Stimulated activated CD4-positive, alpha-beta T cell treated with anti-CD3 and anti-CD28 coated beads, Interleukin-2, amount 100 ng/mL, for 4 hours (primary cell): ENCODE results near the gene SLC23A1.
"Not testable (repeated sequence)": the region's sequence is repeated elsewhere in the genome, so short reads cannot be mapped to it uniquely, and the experiment has no call there.

Source experiments
- DNase-seq: peaks from one replicate; pipeline ENCODE4 v3.0.0-alpha.2; 2020; ENCODE audit warnings: low read depth

The SLC23A1 gene

GRCh38 chr5:139369181-139369580, 13.9 kb downstream of the SLC23A1 start:
- no peak for DNase-seq

DNA sequence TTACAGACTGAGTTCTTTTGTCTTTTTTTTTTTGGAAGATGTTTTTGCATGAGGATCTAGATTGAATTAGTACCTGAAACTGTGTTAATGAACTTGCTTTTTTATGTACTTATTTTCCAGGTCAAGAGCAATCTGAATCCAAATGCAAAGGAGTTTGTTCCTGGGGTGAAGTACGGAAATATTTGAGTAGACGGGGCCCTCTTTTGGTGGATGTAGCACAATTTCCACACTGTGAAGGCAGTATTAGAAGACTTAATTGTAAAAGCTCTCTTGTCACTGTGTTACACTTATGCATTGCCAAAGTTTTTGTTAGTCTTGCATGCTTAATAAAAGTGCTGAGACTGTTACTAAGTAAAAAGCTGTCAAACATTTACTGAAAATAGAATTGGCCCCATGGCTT, 14.5 kb downstream of the SLC23A1 start:
- DNase-seq, result no peak

DNA sequence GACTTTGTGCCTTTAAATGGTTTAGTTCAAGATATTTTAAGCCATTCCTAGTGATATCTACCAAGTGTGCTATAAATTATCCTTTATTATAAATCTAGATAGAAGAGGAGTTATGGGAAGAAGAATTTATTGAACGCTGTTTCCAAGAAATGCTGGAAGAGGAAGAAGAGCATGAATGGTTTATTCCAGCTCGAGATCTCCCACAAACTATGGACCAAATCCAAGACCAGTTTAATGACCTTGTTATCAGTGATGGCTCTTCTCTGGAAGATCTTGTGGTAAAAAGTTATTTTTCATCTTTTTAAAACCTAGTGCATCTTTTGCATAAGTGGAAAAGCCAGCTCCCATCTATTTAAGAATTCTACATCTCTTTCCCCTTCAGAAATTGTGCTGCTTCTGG, 18.6 kb downstream of the SLC23A1 start:
- no peak for DNase-seq

GRCh38 chr5:139363937-139364336, 19.2 kb downstream of the SLC23A1 start:
- no peak for DNase-seq

GRCh38 chr5:139361835-139362429, 21.2 kb downstream of the SLC23A1 start:
- no peak for DNase-seq

DNA sequence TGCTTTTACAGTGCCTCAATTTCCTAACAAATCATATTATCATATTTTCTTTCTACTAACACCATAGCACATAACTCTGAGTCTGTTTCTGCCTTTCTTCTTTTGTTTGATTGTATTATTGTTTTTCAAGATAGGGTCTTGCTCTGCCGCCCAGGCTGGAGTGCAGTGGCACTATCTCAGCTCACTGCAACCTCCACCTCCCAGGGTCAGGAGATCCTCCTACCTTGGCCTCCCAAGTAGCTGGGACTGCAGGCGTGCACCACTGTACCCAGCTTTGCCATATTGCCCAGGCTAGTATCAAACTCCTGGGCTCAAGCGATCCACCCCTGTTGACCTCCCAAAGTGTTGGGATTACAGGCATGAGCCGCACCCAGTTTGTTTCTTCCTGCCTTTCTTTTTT, 22.7 kb downstream of the SLC23A1 start:
- DNase-seq, result no peak

DNA sequence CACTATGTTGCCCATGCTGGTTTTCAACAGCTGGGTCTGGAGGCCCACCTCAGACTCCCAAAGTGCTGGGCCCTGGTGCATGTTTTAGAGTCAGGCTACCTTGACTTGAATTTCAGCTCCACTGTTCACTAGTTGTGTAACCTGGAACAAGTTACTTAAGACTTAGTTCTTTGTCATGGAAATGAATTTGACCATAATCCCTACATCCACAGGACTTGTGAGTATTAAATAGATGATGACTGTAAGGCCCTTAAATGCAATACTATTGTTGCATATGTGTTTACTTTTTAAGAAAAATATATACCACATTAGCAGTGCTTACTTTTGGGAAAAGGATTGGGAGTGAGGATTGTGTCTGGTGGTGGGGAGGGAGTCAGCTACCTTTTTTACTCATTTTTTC, 25.0 kb downstream of the SLC23A1 start:
- DNase-seq, result no peak

- not testable (repeated sequence) for DNase-seq
Observed at GRCh38 chr5:139355900-139356299, 27.2 kb downstream of the SLC23A1 start.

DNA sequence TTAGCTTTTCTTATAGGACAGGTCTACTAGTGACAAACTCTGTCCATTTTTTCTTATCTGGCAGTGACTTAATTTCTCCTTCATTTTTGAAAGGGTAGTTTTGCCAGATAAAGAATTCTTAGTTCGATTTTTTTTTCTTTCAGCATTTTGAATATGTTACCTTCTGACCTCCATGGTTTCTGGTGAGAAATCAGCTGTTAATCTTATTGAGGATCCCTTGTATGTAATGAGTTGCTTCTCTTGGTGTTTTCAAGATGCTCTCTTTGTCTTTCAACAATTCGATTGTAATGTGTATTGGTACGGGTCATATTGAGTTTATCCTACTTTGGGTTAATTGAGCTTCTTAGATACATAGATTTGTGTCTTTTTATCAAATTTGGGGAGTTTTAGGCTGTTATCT, 28.9 kb downstream of the SLC23A1 start:
- no peak for DNase-seq

DNA sequence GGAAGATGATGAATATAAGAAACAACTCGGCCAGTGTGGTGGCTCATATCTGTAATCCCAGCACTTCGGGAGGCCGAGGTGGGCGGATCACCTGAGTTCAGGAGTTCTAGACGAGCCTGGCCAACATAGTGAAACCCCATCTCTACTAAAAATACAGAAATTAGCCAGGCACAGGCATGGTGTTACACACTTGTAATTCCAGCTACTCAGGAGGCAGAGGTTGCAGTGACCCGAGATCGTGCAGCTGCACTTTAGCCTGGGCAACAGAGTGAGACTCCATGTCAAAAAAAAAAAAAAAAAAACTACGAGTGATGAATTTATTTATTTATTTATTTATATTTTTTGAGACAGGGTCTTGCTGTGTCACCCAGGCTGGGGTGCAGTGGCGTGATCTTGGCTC, 35.2 kb downstream of the SLC23A1 start:
- DNase-seq, result not testable (repeated sequence)

GRCh38 chr5:139345442-139345841, 37.7 kb downstream of the SLC23A1 start:
- not testable (repeated sequence) for DNase-seq

- no peak for DNase-seq
Observed at GRCh38 chr5:139344177-139344576, 38.9 kb downstream of the SLC23A1 start.

GRCh38 chr5:139343476-139343875, 39.6 kb downstream of the SLC23A1 start:
- no peak for DNase-seq

DNA sequence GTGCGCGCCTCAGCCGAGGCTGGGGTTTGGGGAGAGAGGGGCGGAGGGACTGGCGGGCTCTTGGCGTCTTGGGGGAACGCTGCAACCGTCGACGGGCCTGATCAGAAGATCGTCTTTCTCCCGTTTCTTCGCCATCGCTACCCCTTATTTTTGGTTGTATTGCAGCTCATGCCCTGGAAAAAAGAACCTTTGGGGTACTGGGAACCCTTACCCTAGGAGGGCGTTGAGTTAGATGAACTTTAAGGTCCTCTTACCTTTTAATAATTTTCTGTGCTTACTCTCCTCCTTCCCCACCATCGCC, 40.7 kb downstream of the SLC23A1 start:
- DNase-seq, result peak; percentile 74

- peak; percentile 96 for DNase-seq
Observed at GRCh38 chr5:139341689-139342422, 41.2 kb downstream of the SLC23A1 start, which contains the start of gene PAIP2. Gene PAIP2, plus strand, starts transcription at chr5:139341854. Its CDS starts 21,931 bp downstream, at chr5:139363785.

DNA sequence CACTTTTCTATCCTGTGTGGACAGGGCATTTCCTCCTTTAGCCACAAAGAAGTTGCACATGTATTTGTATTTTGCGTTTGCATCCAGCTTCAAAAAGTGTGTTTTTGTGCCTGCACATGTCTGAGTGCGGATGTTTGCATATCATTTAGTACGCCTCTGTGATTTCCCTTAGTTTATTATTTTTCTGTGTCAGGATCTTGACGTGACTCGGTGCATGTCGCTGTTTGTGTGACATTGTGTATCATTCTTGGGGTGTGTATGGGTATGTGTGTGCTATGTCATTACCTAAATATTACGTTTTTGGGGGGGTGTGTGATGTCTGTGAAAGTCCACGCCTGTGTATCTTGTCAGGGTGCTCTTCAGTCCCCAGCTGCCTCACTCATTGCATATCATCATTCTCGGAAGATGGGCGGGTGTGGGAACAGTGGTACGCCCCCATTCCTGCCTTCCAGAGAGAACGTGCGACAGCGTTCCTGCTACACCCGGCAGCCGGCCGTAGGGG, 41.9 kb downstream of the SLC23A1 start:
- no peak for DNase-seq

DNA sequence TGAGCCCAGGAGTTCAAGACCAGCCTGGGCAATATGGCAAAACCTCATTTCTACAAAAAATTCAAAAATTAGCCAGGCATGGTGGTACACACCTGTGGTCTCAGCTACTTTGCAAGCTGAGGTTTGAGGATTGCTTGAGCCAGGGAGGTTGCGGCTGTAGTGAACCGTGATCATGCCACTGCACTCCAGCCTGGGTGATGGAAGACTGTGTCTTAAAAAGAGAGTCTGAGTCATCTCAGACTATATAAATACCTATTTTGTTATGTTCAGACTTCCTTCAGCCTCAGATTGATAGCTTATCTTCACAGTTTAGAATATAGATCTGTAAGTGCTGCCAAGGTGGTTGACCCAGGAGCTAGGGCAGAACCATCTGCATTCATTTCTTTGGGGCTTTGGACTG, 43.0 kb downstream of the SLC23A1 start:
- no peak for DNase-seq

DNA sequence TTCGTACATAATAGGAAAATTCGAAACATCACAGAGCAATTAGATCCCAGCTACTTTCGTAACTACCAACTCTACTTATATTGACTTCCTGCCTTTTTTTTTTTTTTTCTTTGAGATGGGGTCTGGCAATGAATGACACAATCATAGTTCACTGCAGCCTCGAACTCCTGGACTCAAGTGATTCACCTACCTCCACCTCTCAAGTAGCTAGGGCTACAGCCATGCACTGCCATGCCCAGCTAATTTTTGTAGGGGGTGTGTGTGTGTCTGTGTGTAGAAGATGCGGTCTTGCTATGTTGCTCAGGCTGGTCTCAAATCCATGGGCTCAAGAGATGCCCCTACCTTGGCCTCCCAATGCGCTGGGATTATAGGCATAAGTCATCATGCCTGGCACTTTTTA, 47.3 kb downstream of the SLC23A1 start:
- no peak for DNase-seq
